Activated T-cell treated with anti-CD3 and anti-CD28 coated beads, Interleukin-2, amount 50 U/mL, for 72 hours (primary cell): Measurements from ENCODE around the gene SLC9A4. TPM values are rescaled to one million over a fixed set of nuclear protein-coding genes. Genes with fewer than 3 reads are reported as not detected.

Experiments
- ATAC-seq, 2 donors: fragments of 150-1000 bp; cut with Tn5 transposase; replicated peaks in 1 of 2; 2 replicates each; pipeline ENCODE4 v1.10.0; 2021; ENCODE audit warnings: moderate library complexity in 2 of 2, mild to moderate bottlenecking in 1 of 2
- DNase-seq, 2 donors: peaks; one replicate each; pipeline ENCODE4 v3.0.0; 2021 to 2022; ENCODE audit warnings: mixed read lengths in 1 of 2
- H3K27ac Mint-ChIP-seq: one replicate; pipeline ENCODE4 v1.8.0; 2022; ENCODE audit warnings: mild to moderate bottlenecking, moderate library complexity, mixed read lengths
- H3K27me3 Mint-ChIP-seq: one replicate; pipeline ENCODE4 v1.8.0; 2022; ENCODE audit warnings: low read depth, mixed read lengths
- H3K36me3 Mint-ChIP-seq, 2 donors: one replicate each; pipeline ENCODE4 v1.8.0; 2022; ENCODE audit warnings: mixed read lengths in 2 of 2, mild to moderate bottlenecking in 1 of 2; ENCODE audit not compliant: insufficient read depth in 2 of 2
- H3K4me1 Mint-ChIP-seq: one replicate; pipeline ENCODE4 v1.8.0; 2022; ENCODE audit warnings: low read depth, mixed read lengths
- H3K4me3 Mint-ChIP-seq, 2 donors: one replicate each; pipeline ENCODE4 v1.8.0; 2022; ENCODE audit warnings: mild to moderate bottlenecking in 2 of 2, mixed read lengths in 2 of 2, moderate library complexity in 2 of 2
- H3K9me3 Mint-ChIP-seq, 2 donors: one replicate each; pipeline ENCODE4 v1.8.0; 2022; ENCODE audit warnings: mixed read lengths in 2 of 2
- total RNA-seq, 2 donors: library from RNA; stranded (reverse); gene quantifications; one replicate each; pipeline ENCODE4 v1.2.3, GENCODE V29; 2022

SLC9A4 gene
- total RNA-seq, 2 donors from 2014 or later, result 0.14 TPM; not detected in 1

- ATAC-seq, result peak; percentile 37 to 64
- Mint-ChIP-seq H3K9me3 (no peaks in the 10 kb centered on the region), H3K36me3 (no peaks in the 10 kb centered on the region), H3K27ac (no peak overlapping the region), H3K27me3 (peaks cover 60% of the 10 kb centered on the region), H3K4me3 (peak overlapping the region in 1 of 2 donors; percentile 24), H3K4me1 (peaks cover 12% of the 10 kb centered on the region)
- DNase-seq, result no peak
Measured at GRCh38 chr2:102489646-102490045, 16.6 kb downstream of the SLC9A4 start.

GRCh38 chr2:102492006-102492405 is 19.0 kb downstream of the SLC9A4 start:
- Mint-ChIP-seq H3K4me1 (peaks cover 12% of the 10 kb centered on the region), H3K9me3 (peaks cover 0 to 2% of the 10 kb centered on the region in 2 donors), H3K36me3 (no peaks in the 10 kb centered on the region), H3K27ac (no peak overlapping the region), H3K4me3 (no peak overlapping the region), H3K27me3 (peaks cover 55% of the 10 kb centered on the region)
- ATAC-seq, result no peak
- DNase-seq, result no peak

GRCh38 chr2:102494570-102494969 is 21.5 kb downstream of the SLC9A4 start:
- H3K36me3 Mint-ChIP-seq, result no peaks in the 10 kb centered on the region
- no peak overlapping the region for H3K27ac Mint-ChIP-seq
- H3K27me3 Mint-ChIP-seq, result peaks cover 53% of the 10 kb centered on the region
- no peak overlapping the region for H3K4me3 Mint-ChIP-seq
- H3K4me1 Mint-ChIP-seq, result peaks cover 17% of the 10 kb centered on the region
- peaks cover 0 to 2% of the 10 kb centered on the region in 2 donors for H3K9me3 Mint-ChIP-seq
- ATAC-seq (no peak), DNase-seq (no peak)

- H3K36me3 Mint-ChIP-seq, result no peaks in the 10 kb centered on the region
- H3K27me3 Mint-ChIP-seq, result peaks cover 48% of the 10 kb centered on the region
- H3K4me3 Mint-ChIP-seq, result peak overlapping the region in 1 of 2 donors; percentile 1
- peaks cover 0 to 2% of the 10 kb centered on the region in 2 donors for H3K9me3 Mint-ChIP-seq
- no peak for DNase-seq
- H3K27ac Mint-ChIP-seq, result no peak overlapping the region
- peaks cover 13% of the 10 kb centered on the region for H3K4me1 Mint-ChIP-seq
- ATAC-seq, result peak; percentile 68 to 88
Measured at GRCh38 chr2:102498414-102498813, 25.4 kb downstream of the SLC9A4 start.

GRCh38 chr2:102499558-102499957 is 26.5 kb downstream of the SLC9A4 start:
- no peak overlapping the region for H3K4me3 Mint-ChIP-seq
- H3K36me3 Mint-ChIP-seq, result no peaks in the 10 kb centered on the region
- peaks cover 0 to 2% of the 10 kb centered on the region in 2 donors for H3K9me3 Mint-ChIP-seq
- ATAC-seq, result no peak
- no peak for DNase-seq
- peaks cover 48% of the 10 kb centered on the region for H3K27me3 Mint-ChIP-seq
- H3K4me1 Mint-ChIP-seq, result peaks cover 13% of the 10 kb centered on the region
- no peak overlapping the region for H3K27ac Mint-ChIP-seq

GRCh38 chr2:102502576-102502975 is 29.6 kb downstream of the SLC9A4 start:
- DNase-seq (no peak), ATAC-seq (no peak)
- no peak overlapping the region for H3K4me3 Mint-ChIP-seq
- H3K4me1 Mint-ChIP-seq, result peaks cover 13% of the 10 kb centered on the region
- H3K36me3 Mint-ChIP-seq, result no peaks in the 10 kb centered on the region
- H3K27me3 Mint-ChIP-seq, result peaks cover 28% of the 10 kb centered on the region
- no peak overlapping the region for H3K27ac Mint-ChIP-seq
- no peaks in the 10 kb centered on the region for H3K9me3 Mint-ChIP-seq

- no peak for DNase-seq
- H3K27ac Mint-ChIP-seq, result no peak overlapping the region
- peaks cover 33% of the 10 kb centered on the region for H3K27me3 Mint-ChIP-seq
- peaks cover 2 to 3% of the 10 kb centered on the region in 2 donors for H3K36me3 Mint-ChIP-seq
- H3K9me3 Mint-ChIP-seq, result peaks cover 3% of the 10 kb centered on the region in 2 donors
- H3K4me3 Mint-ChIP-seq, result no peak overlapping the region
- peaks cover 12% of the 10 kb centered on the region for H3K4me1 Mint-ChIP-seq
- ATAC-seq, result no peak
Measured at GRCh38 chr2:102504833-102505232, 31.8 kb downstream of the SLC9A4 start.

- ATAC-seq, result no peak
- H3K4me3 Mint-ChIP-seq, result no peak overlapping the region
- H3K27ac Mint-ChIP-seq, result no peak overlapping the region
- H3K27me3 Mint-ChIP-seq, result peaks cover 32% of the 10 kb centered on the region
- H3K4me1 Mint-ChIP-seq, result peaks cover 14% of the 10 kb centered on the region
- no peak for DNase-seq
- H3K36me3 Mint-ChIP-seq, result peaks cover 2 to 3% of the 10 kb centered on the region in 2 donors
- H3K9me3 Mint-ChIP-seq, result peaks cover 3% of the 10 kb centered on the region in 2 donors
Measured at GRCh38 chr2:102505290-102505689, 32.3 kb downstream of the SLC9A4 start.

GRCh38 chr2:102506743-102507142 is 33.7 kb downstream of the SLC9A4 start:
- Mint-ChIP-seq H3K4me3 (no peak overlapping the region), H3K27ac (no peak overlapping the region), H3K9me3 (peaks cover 3% of the 10 kb centered on the region in 2 donors), H3K36me3 (peaks cover 2 to 3% of the 10 kb centered on the region in 2 donors), H3K27me3 (peaks cover 32% of the 10 kb centered on the region), H3K4me1 (peaks cover 14% of the 10 kb centered on the region)
- DNase-seq, result no peak
- no peak for ATAC-seq

GRCh38 chr2:102508863-102509262 is 35.8 kb downstream of the SLC9A4 start:
- H3K36me3 Mint-ChIP-seq, result peaks cover 2 to 3% of the 10 kb centered on the region in 2 donors
- peaks cover 41% of the 10 kb centered on the region for H3K27me3 Mint-ChIP-seq
- DNase-seq, result no peak
- peaks cover 3% of the 10 kb centered on the region in 2 donors for H3K9me3 Mint-ChIP-seq
- H3K27ac Mint-ChIP-seq, result no peak overlapping the region
- ATAC-seq, result no peak
- H3K4me1 Mint-ChIP-seq, result peaks cover 14% of the 10 kb centered on the region
- H3K4me3 Mint-ChIP-seq, result no peak overlapping the region

GRCh38 chr2:102509749-102510148 is 36.7 kb downstream of the SLC9A4 start:
- ATAC-seq (peak; percentile 53 to 68), DNase-seq (peak in 1 of 2 donors; percentile 8)
- Mint-ChIP-seq H3K4me1 (peaks cover 14% of the 10 kb centered on the region), H3K4me3 (peak overlapping the region in 1 of 2 donors; percentile 33), H3K27me3 (peaks cover 41% of the 10 kb centered on the region), H3K9me3 (peaks cover 3% of the 10 kb centered on the region in 2 donors), H3K36me3 (peaks cover 2 to 3% of the 10 kb centered on the region in 2 donors), H3K27ac (peak overlapping the region; percentile 27)

- ATAC-seq, result no peak
- peaks cover 3% of the 10 kb centered on the region in 2 donors for H3K9me3 Mint-ChIP-seq
- no peak overlapping the region for H3K4me3 Mint-ChIP-seq
- H3K36me3 Mint-ChIP-seq, result peaks cover 2 to 3% of the 10 kb centered on the region in 2 donors
- H3K27ac Mint-ChIP-seq, result no peak overlapping the region
- DNase-seq, result no peak
- peaks cover 14% of the 10 kb centered on the region for H3K4me1 Mint-ChIP-seq
- peaks cover 41% of the 10 kb centered on the region for H3K27me3 Mint-ChIP-seq
Measured at GRCh38 chr2:102510791-102511575, 38.0 kb downstream of the SLC9A4 start.

- no peak overlapping the region for H3K27ac Mint-ChIP-seq
- DNase-seq (no peak), ATAC-seq (no peak)
- peaks cover 2 to 3% of the 10 kb centered on the region in 2 donors for H3K36me3 Mint-ChIP-seq
- peaks cover 3% of the 10 kb centered on the region in 2 donors for H3K9me3 Mint-ChIP-seq
- H3K4me1 Mint-ChIP-seq, result peaks cover 14% of the 10 kb centered on the region
- peaks cover 41% of the 10 kb centered on the region for H3K27me3 Mint-ChIP-seq
- no peak overlapping the region for H3K4me3 Mint-ChIP-seq
Measured at GRCh38 chr2:102512161-102512560, 39.1 kb downstream of the SLC9A4 start.
